OCI-LY1 (cell line): ENCODE data around the gene ITIH2.

Experiments
- H2AFZ ChIP-seq: fragments of 200-600 bp; sonication (generic), shearing (Covaris generic); 2 replicates; pipeline ENCODE4 v1.6.0; 2014; ENCODE audit warnings: antibody characterized with exemption, mild to moderate bottlenecking, low read length
- H3F3A ChIP-seq: fragments of 200-600 bp; sonication (generic), shearing (Covaris generic); 2 replicates; pipeline ENCODE4 v1.6.0; 2014; ENCODE audit warnings: mild to moderate bottlenecking, antibody characterized with exemption, low read length, moderate library complexity; ENCODE audit not compliant: insufficient read depth
- H3K27ac ChIP-seq: fragments of 200-600 bp; sonication (generic); 2 replicates; pipeline ENCODE4 v1.5.1; 2014; ENCODE audit warnings: low read length, mixed run types, mild to moderate bottlenecking, low read depth; ENCODE audit not compliant: poor library complexity, severe bottlenecking
- H3K27me3 ChIP-seq: fragments of 200-600 bp; sonication (generic); 2 replicates; pipeline ENCODE4 v1.6.0; 2014; ENCODE audit warnings: antibody characterized with exemption, mild to moderate bottlenecking, low read length, moderate library complexity; ENCODE audit not compliant: insufficient read depth
- H3K36me3 ChIP-seq: fragments of 200-600 bp; sonication (generic); 2 replicates; pipeline ENCODE4 v1.6.1; 2014; ENCODE audit warnings: mild to moderate bottlenecking, antibody characterized with exemption, low read length, moderate library complexity, mixed read lengths; ENCODE audit not compliant: insufficient read depth
- H3K4me1 ChIP-seq: fragments of 200-600 bp; sonication (generic); 2 replicates; pipeline ENCODE4 v1.5.1; 2014; ENCODE audit warnings: mild to moderate bottlenecking, low read length, moderate library complexity; ENCODE audit not compliant: insufficient read depth, severe bottlenecking
- H3K4me2 ChIP-seq: fragments of 200-600 bp; sonication (generic), shearing (Covaris generic); 2 replicates; pipeline ENCODE4 v1.6.1; 2014; ENCODE audit warnings: low read length
- H3K4me3 ChIP-seq: fragments of 200-600 bp; sonication (generic); 2 replicates; pipeline ENCODE4 v1.5.1; 2014; ENCODE audit warnings: low read length, low read depth, mild to moderate bottlenecking, mixed read lengths; ENCODE audit not compliant: poor library complexity, severe bottlenecking
- H3K79me2 ChIP-seq: fragments of 200-600 bp; shearing (Covaris generic); 2 replicates; pipeline ENCODE4 v1.6.1; 2016; ENCODE audit warnings: mixed run types, low read length, mixed read lengths; ENCODE audit not compliant: insufficient read depth
- H3K9ac ChIP-seq: fragments of 200-600 bp; sonication (generic), shearing (Covaris generic); 2 replicates; pipeline ENCODE4 v1.6.1; 2014; ENCODE audit warnings: mild to moderate bottlenecking, low read length, mixed read lengths
- H3K9me2 ChIP-seq: fragments of 200-600 bp; sonication (generic), shearing (Covaris generic); 2 replicates; pipeline ENCODE4 v1.6.1; 2014; ENCODE audit warnings: low read depth, mild to moderate bottlenecking, low read length, mixed read lengths
- H3K9me3 ChIP-seq: fragments of 200-600 bp; shearing (Covaris generic); 2 replicates; pipeline ENCODE4 v1.6.1; 2014; ENCODE audit warnings: low read length, mixed read lengths
- H4K20me1 ChIP-seq: fragments of 200-600 bp; sonication (generic), shearing (Covaris generic); 2 replicates; pipeline ENCODE4 v1.6.0; 2016; ENCODE audit warnings: mild to moderate bottlenecking, low read length; ENCODE audit not compliant: insufficient read depth
- EZH2 ChIP-seq: fragments of 200-600 bp; sonication (generic), shearing (Covaris generic); IDR thresholded peaks from 2 replicates; pipeline ENCODE4 v1.8.0; 2017; ENCODE audit warnings: borderline replicate concordance, mixed run types, mild to moderate bottlenecking, antibody characterized with exemption, low read length, moderate library complexity, mixed read lengths
- TF ChIP-seq, protein P1 (sequence below): fragments of 200-600 bp; sonication (generic), shearing (Covaris generic); IDR thresholded peaks from 2 replicates; pipeline ENCODE4 v1.5.1; 2017; ENCODE audit warnings: mild to moderate bottlenecking, antibody characterized with exemption, low read length, moderate library complexity, mixed read lengths

The ITIH2 gene

DNA sequence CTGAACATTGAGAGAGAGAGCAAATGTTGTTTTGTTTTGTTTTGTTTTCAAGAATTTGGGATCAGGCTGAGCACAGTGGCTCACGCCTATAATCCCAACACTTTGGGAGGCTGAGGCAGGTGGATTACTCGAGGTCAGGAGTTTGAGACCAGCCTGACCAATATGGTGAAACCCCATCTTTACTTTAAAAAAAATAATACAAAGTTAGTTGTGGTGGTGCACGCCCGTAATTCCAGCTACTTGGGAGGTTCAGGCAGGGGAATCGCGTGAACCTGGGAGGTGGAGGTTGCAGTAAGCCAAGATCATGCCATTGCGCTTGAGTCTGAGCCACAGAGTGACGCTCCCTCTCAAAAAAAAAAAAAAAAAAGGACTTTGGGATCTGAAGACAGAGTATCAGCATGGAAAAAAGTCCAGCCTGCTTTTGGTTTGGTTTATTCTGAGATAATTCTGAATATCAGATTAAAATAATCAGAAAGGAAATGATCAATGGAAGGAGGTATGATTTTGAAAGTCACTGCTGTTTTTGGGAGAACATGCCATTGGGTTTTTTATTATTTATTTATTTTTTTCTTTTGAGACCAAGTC is 1.9 kb upstream of the ITIH2 start:
- no peaks in the 10 kb centered on the region for H3K27me3 ChIP-seq
- TF ChIP-seq, protein P1, sequence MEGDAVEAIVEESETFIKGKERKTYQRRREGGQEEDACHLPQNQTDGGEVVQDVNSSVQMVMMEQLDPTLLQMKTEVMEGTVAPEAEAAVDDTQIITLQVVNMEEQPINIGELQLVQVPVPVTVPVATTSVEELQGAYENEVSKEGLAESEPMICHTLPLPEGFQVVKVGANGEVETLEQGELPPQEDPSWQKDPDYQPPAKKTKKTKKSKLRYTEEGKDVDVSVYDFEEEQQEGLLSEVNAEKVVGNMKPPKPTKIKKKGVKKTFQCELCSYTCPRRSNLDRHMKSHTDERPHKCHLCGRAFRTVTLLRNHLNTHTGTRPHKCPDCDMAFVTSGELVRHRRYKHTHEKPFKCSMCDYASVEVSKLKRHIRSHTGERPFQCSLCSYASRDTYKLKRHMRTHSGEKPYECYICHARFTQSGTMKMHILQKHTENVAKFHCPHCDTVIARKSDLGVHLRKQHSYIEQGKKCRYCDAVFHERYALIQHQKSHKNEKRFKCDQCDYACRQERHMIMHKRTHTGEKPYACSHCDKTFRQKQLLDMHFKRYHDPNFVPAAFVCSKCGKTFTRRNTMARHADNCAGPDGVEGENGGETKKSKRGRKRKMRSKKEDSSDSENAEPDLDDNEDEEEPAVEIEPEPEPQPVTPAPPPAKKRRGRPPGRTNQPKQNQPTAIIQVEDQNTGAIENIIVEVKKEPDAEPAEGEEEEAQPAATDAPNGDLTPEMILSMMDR: no peak
- TF ChIP-seq EZH2: no peak
- no peaks in the 10 kb centered on the region for H3K4me1 ChIP-seq
- no peaks in the 10 kb centered on the region for H3K36me3 ChIP-seq
- H3K27ac ChIP-seq: no peak overlapping the region
- H3K4me2 ChIP-seq: no peak overlapping the region
- no peak overlapping the region for H2AFZ ChIP-seq
- no peak overlapping the region for H3K4me3 ChIP-seq
- H3F3A ChIP-seq: no peaks in the 10 kb centered on the region
- no peak overlapping the region for H3K9ac ChIP-seq
- no peaks in the 10 kb centered on the region for H3K79me2 ChIP-seq
- no peaks in the 10 kb centered on the region for H3K9me3 ChIP-seq
- H4K20me1 ChIP-seq: no peaks in the 10 kb centered on the region
- H3K9me2 ChIP-seq: no peaks in the 10 kb centered on the region

DNA sequence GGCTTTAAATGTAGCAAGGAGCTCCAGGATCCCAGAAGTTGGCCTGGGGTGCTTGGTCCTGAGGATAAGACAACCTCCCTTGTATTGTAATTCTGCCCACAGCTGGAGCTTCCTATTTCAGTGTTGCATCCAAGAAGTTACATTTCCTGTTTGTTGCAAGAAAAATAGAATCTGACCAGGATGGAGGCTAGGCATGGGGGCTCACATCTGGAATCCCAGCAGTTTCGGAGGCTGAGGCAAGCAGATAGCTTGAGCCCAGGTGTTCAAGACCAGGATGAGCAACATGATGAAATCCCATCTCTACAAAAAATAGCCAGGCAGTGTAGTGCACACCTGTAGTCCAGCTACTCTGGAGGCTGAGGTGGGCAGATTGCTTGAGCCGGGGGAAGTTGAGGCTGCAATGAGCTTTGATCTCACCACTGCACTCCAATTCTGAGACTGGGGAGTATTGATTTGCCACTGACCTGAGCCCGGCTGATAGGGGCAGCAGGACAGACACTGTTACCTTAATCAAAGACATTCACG is 766 bp upstream of the ITIH2 start:
- H3K27ac ChIP-seq: no peak overlapping the region
- H3K4me1 ChIP-seq: no peaks in the 10 kb centered on the region
- no peaks in the 10 kb centered on the region for H4K20me1 ChIP-seq
- H3K4me2 ChIP-seq: no peak overlapping the region
- no peaks in the 10 kb centered on the region for H3F3A ChIP-seq
- H3K9ac ChIP-seq: no peak overlapping the region
- no peaks in the 10 kb centered on the region for H3K9me3 ChIP-seq
- H3K4me3 ChIP-seq: no peak overlapping the region
- H3K9me2 ChIP-seq: no peaks in the 10 kb centered on the region
- no peaks in the 10 kb centered on the region for H3K79me2 ChIP-seq
- no peaks in the 10 kb centered on the region for H3K36me3 ChIP-seq
- H2AFZ ChIP-seq: no peak overlapping the region
- TF ChIP-seq, protein P1: no peak
- no peak for TF ChIP-seq EZH2
- H3K27me3 ChIP-seq: no peaks in the 10 kb centered on the region

DNA sequence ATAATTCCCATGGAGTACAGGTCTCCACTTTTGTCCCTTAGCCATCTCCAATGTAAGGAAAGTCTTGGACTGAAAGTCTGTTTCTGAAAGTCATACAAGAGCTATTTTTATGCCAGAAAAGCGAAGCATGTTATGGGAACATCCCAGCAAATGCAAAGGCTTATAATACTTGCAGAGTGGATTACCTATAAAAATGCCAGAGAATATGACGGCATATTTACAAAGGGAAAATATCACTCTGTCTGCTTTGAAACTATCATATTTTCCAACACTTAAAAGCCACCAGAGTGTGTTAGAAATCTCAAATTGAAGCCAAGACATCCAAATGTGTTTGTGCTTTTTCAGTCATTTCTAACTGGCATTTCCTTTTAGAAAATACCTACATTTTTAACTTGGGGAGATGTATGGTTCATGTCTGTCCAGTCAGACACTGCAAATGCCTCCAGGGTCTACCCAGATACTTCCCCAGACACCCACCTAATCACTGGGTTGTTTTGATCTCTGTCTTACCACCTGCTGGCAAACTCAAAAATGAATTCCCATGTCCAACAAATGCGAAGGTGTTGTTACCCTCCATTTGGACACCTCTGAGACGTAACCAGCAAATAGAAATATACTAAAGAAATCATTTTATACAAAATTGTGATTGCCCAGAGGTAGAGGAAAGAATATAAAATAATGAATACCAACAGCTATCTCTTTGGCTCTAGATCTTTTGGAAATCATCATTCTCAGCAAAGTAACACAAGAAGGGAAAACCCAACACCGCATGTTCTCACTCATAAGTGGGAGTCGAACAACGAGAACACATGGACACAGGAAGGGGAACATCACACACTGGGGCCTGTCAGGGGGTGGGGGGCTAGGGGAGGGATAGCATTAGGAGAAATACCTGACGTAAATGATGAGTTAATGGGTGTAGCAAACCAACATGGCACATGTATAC is 1.2 kb downstream of the ITIH2 start:
- no peak overlapping the region for H3K27ac ChIP-seq
- H3F3A ChIP-seq: no peaks in the 10 kb centered on the region
- H3K4me1 ChIP-seq: no peaks in the 10 kb centered on the region
- TF ChIP-seq, protein P1: no peak
- TF ChIP-seq EZH2: no peak
- H3K27me3 ChIP-seq: no peaks in the 10 kb centered on the region
- no peaks in the 10 kb centered on the region for H3K36me3 ChIP-seq
- no peaks in the 10 kb centered on the region for H3K9me2 ChIP-seq
- H3K79me2 ChIP-seq: no peaks in the 10 kb centered on the region
- H3K4me3 ChIP-seq: no peak overlapping the region
- H3K9ac ChIP-seq: no peak overlapping the region
- H4K20me1 ChIP-seq: no peaks in the 10 kb centered on the region
- no peak overlapping the region for H3K4me2 ChIP-seq
- H3K9me3 ChIP-seq: no peaks in the 10 kb centered on the region
- H2AFZ ChIP-seq: no peak overlapping the region
